NCI-H187 treated with DMSO at 0.1 percent for 48 hours (cell line): ENCODE measurements around the gene TIAM2.
"Not testable (repeated sequence)": the region's sequence is repeated elsewhere in the genome, so short reads cannot be mapped to it uniquely, and the experiment has no call there.

ENCODE experiments used
- DNase-seq: peaks from one replicate; lab custom pipeline; 2025; lab: John Stamatoyannopoulos, UW

Gene TIAM2

GRCh38 chr6:154995254-154996015, at the start of gene TIAM2:
TSS of gene TIAM2 (plus strand) at chr6:154995315. CDS start at chr6:155129224, 133,909 bp downstream.
- no peak for DNase-seq

DNA sequence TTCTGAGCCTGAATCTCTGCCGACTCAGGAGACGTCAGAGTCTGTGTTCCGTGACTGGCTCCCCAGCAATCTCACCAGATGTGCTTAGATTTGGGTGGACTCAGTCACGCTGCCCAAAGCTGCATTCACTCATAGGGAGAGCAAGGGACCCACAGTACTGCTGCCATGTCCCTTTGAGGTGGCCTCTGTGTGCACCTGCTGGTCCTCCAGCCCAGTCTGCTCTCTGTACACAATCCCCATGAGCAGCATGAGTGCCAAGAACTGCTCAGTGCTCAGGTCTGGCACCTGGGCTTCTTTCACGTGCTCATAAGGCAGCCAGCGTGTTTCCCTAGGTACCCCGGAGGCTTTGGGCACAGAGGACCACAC, 44.2 kb upstream of the TIAM2 start:
- DNase-seq, result no peak

DNA sequence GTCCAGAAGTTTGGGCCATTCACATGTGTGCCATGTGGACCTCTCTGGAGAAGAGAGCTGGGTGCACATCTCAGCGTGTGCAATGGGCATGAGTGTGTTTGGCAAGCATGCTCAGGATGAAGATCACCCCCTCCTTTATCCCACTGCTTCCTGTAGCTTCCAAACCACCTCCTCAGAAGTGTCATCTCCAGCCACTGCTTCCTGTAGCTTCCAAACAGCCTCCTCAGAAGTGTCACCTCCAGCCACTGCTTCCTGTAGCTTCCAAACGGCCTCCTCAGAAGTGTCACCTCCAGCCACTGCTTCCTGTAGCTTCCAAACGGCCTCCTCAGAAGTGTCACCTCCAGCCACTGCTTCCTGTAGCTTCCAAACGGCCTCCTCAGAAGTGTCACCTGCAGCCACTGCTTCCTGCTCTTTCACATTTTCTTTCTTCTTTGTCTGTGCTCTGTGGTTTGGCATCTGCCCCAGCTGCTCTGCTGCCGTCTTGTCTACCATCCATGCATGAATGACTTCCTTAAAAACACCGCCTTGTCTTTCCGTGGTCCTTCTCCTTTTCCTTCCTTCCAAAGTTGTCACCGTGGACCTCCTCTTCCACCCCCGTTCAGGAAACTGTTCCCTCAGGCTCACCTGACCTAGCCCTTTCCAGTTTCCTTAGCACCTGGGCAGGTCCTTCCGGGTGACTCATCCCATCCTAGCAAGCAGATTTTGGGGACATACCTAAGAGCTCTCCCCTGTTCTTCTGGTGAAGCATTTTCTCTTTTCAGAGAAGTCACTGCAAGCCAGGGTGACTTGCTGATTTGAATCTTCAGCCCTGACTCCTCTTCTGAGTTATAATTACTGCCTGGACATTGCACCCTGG, 43.5 kb upstream of the TIAM2 start:
- DNase-seq, result no peak

DNA sequence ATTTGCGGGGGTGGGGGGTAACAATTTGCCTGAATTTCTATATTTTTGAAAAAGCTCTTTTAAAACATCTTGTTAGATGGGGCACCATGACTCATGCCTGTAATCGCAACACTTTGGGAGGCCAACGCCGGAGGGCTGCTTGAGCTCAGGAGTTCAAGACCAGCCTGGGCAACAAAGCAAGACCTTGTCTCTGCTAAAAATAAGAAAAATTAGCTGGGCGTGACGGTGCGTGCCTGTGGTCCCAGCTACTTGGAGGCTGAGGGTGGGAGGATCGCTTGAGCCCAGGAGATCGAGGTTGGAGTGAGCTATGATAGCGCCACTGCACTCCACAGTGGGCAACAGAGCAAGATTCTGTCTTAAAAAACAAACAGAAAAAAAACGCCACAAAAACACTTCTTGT, 41.5 kb upstream of the TIAM2 start:
- DNase-seq, result no peak

- DNase-seq, result no peak
Measured at GRCh38 chr6:154954347-154954746, 40.8 kb upstream of the TIAM2 start.

DNA sequence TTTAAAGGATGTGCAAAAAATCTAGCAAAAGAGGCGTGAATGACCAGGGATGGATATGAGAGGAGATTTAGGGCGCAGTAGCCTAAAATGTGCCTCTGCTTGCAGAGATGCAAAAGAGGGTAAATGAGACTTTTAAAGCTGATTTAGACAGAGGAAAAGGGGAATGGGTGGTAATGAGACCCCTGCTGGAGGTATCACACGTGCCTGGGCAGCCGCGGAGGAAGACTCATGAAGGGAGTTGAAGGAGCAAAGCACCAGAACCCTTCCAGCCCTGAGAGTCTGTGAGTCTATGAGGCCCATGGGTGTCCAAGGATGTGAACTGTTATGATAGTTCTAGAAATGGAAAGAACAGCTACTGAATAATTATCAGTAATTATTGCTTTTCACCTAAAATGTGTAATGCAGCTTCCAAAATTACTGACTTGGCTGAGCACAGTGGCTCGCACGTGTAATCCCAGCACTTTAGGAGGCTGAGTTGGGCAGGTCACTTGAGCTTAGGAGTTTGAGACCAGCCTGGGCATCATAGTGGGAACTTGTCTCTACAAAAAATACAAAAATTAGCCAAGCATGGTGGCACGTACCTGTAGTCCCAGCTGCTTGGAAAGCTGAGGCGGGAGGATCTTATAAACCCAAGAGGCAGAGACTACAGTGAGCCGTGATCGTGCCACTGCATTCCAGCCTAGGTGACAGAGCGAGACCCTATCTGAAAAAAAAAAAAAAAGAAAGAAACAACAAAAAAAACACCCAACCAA, 38.2 kb upstream of the TIAM2 start:
- no peak for DNase-seq

- DNase-seq, result no peak
Measured at GRCh38 chr6:154958469-154958868, 36.6 kb upstream of the TIAM2 start.

DNA sequence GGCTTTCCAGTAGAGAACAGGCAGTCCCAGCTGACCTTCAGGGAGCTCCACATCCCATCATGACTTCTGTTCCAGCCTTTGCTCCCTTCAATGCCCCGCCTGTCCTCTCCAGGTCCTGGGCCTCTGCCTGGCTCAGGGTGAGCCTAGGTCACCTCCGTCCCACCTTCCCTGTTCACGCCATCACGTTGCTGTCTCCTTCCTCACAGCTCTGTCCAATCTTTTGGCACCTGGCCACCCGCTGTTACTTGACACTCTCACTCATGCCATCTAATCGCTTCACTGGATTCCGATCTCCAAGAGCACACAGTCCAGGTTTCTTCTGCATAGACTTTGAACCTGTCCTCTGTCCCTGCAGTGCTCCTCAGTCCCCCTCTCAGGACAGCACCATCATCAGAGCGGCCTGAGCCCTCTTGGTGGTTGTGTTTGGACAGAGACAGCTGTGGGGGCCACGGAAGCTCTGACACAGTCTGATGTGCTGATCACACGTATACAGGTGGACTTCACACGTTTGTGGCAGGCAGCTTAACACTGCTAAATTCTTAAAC, 34.7 kb upstream of the TIAM2 start:
- no peak for DNase-seq

GRCh38 chr6:154960854-154961530, 34.1 kb upstream of the TIAM2 start:
- DNase-seq, result no peak

GRCh38 chr6:154962753-154963152, 32.4 kb upstream of the TIAM2 start:
- no peak for DNase-seq

DNA sequence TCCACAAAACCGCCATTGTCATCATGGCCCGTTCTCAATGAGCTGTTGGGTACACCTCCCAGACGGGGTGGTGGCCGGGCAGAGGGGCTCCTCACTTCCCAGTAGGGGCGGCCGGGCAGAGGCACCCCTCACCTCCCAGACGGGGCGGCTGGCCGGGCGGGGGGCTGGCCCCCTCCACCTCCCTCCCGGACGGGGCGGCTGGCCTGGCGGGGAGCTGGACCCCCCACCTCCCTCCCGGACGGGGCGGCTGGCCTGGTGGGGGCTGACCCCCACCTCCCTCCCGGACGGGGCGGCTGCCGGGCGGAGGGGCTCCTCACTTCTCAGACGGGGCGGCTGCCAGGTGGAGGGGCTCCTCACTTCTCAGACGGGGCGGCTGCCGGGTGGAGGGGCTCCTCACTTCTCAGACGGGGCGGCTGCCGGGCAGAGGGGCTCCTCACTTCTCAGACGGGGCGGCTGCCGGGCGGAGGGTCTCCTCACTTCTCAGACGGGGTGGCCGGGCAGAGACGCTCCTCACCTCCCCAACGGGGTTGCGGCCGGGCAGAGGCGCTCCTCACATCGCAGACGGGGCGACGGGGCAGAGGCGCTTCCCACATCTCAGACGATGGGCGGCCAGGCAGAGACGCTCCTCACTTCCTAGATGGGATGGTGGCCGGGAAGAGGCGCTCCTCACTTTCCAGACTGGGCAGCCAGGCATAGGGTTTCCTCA, 28.9 kb upstream of the TIAM2 start:
- not testable (repeated sequence) for DNase-seq

GRCh38 chr6:154969796-154970195, 25.3 kb upstream of the TIAM2 start:
- DNase-seq, result no peak

DNA sequence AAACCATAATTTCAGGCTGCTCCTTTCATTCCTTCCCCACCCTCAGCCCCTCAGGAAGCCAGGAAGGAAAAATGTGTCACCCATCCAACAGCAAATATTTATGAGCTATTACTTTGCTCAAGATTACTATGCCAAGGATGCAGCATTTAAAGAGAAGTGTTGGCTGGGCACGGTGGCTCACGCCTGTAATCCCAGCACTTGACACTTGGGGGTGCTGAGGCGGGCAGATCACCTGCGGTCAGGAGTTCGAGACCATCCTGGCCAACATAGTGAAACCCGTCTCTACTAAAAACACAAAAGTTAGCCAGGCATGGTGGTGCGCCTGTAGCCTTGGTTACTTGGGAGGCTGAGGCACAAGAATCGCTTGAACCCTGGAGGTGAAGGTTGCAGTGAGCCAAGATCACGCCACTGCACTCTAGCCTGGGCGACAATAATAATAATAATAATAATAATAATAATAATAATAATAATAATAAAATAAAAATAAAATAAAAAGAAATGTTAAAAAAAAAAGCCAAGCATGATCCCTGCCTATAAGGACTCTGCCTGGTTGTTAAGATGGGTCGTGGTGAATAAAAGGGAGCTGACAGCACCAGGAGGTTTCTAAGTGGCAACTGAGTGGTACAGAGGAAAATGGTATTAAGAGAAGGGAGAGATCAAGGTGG, 20.5 kb upstream of the TIAM2 start:
- DNase-seq, result no peak

DNA sequence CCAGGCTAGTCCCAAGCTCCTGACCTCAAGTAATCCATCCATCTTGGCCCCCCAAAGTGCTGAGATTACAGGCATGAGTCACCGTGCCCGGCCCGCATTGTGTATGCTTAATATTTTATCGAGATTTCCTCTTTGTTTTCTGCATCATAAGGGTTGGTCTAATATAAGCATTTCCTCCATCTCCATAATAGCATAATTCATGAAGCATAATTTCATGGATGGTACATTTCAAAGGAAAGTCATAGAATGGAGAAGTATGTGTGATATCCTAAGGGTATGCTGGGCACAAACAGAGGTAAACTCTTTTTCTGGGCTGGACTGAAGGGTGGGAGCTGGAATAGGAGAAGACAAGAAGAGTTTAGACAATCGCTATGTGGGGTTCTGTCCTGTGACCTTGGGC, 17.5 kb upstream of the TIAM2 start:
- DNase-seq, result no peak

DNA sequence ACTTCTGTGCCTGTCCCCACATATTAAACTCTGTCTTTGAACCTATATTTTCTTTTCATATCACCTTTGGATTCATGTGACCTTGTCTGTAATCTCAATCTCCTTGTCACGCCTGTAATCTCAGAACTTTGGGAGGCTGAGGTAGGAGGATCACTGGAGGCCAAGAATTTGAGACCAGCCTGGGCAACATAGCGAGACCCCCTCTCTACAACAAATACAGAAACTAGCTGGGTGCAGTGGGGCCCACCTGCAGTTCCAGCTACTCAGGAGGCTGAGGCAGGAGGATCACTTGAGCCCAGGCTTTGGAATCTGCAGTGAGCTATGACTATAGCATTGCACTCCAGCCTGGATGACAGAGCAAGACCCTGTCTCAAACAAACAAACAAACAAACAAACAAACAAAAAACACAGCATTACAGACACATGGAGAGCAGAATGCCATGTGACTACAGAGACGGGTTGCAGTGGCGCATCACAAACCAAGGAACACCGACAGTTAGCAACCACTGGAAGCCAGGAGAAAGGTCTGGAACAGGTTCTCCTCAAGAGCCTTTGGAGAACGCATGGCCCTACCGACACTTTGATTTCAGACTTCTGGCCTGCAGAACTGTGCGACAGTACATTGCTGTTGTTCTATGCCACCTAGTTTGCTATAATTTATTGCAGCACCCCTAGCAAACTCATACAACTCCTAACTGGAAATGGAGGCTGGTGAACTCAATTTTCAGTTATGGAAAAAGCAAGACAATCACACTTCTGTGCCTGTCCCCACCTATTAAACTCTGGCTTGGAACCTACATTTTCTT, 14.6 kb upstream of the TIAM2 start:
- DNase-seq, result no peak

GRCh38 chr6:154981079-154981870, 13.8 kb upstream of the TIAM2 start:
- DNase-seq, result no peak

- no peak for DNase-seq
Measured at GRCh38 chr6:154984146-154984545, 11.0 kb upstream of the TIAM2 start.

GRCh38 chr6:154986787-154987235, 8.3 kb upstream of the TIAM2 start:
- DNase-seq, result no peak

DNA sequence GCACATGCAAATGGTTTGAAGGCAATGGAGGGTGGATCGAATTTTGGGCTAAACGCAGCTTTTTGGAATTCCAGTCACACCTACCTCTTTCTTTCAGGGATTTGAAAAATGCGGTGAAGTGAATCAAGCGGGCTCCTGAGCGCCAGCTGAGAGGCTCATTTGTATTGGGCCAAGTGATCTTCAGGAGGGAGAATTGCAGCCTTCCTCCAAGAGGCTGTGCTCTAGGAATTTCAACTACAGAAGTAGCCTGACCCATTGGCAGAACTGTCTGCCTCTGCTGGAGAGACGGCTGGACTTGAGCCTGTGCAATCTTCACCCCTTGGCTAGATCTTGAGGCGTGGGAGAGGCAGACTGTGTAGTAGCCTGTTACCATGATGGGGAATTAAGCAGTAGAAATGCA, 5.7 kb upstream of the TIAM2 start:
- DNase-seq, result no peak
